Activated CD8-positive, alpha-beta T cell treated with anti-CD3 and anti-CD28 coated beads for 36 hours (primary cell): ENCODE measurements around the gene KRTAP10-6. TPM values are rescaled to one million over a fixed set of nuclear protein-coding genes. Genes with fewer than 3 reads are reported as not detected.
A peak's percentile ranks its signal among the peaks of the same experiment; 100 is the strongest.
"Not testable (repeated sequence)": the region's sequence is repeated elsewhere in the genome, so short reads cannot be mapped to it uniquely, and the experiment has no call there.

Source experiments
- ATAC-seq: fragments of 200-7000 bp; cut with Tn5 transposase; one replicate; pipeline ENCODE4 v1.10.0; 2021; ENCODE audit warnings: mild to moderate bottlenecking, moderate library complexity
- CTCF ChIA-PET: fragments of 350-600 bp; sonication (Branson Sonifier 250); formaldehyde crosslinking; loops from one replicate; lab custom pipeline; 2021; ENCODE audit warnings: antibody characterized with exemption; lab: Charles Lee
- POLR2A ChIA-PET: fragments of 350-600 bp; sonication (Branson Sonifier 250); formaldehyde crosslinking; loops from one replicate; lab custom pipeline; 2021; ENCODE audit warnings: antibody characterized with exemption; lab: Charles Lee
- DNase-seq: peaks from one replicate; pipeline ENCODE4 v3.0.0-alpha.2; 2020
- H3K27ac Mint-ChIP-seq: one replicate; pipeline ENCODE4 v1.8.0; 2021; ENCODE audit warnings: mild to moderate bottlenecking, mixed read lengths
- H3K27me3 Mint-ChIP-seq: one replicate; pipeline ENCODE4 v1.8.0; 2021; ENCODE audit warnings: mixed read lengths
- H3K36me3 Mint-ChIP-seq: one replicate; pipeline ENCODE4 v1.8.0; 2021; ENCODE audit warnings: low read depth, mixed read lengths
- H3K4me1 Mint-ChIP-seq: one replicate; pipeline ENCODE4 v1.8.0; 2021; ENCODE audit warnings: low read depth, mixed read lengths
- H3K4me3 Mint-ChIP-seq: one replicate; pipeline ENCODE4 v1.8.0; 2021; ENCODE audit warnings: mild to moderate bottlenecking, moderate library complexity, mixed read lengths
- H3K9me3 Mint-ChIP-seq: one replicate; pipeline ENCODE4 v1.8.0; 2021; ENCODE audit warnings: mixed read lengths
- CTCF ChIP-seq: fragments of 200-600 bp; IDR thresholded peaks from one replicate; pipeline ENCODE4 v1.8.0; 2022; ENCODE audit warnings: antibody characterized with exemption, mild to moderate bottlenecking
- intact Hi-C: fragments of 100-400 bp; cut with micrococcal nuclease; formaldehyde crosslinking; loops from one replicate; pipeline ENCODE4 v1.10.0; 2022
- total RNA-seq, 2 experiments: library from RNA; stranded (reverse); gene quantifications; one replicate each; pipeline ENCODE4 v1.2.3, GENCODE V29; 2021

The KRTAP10-6 gene
- total RNA-seq, 2 experiments from 2014 or later, result not detected

DNA sequence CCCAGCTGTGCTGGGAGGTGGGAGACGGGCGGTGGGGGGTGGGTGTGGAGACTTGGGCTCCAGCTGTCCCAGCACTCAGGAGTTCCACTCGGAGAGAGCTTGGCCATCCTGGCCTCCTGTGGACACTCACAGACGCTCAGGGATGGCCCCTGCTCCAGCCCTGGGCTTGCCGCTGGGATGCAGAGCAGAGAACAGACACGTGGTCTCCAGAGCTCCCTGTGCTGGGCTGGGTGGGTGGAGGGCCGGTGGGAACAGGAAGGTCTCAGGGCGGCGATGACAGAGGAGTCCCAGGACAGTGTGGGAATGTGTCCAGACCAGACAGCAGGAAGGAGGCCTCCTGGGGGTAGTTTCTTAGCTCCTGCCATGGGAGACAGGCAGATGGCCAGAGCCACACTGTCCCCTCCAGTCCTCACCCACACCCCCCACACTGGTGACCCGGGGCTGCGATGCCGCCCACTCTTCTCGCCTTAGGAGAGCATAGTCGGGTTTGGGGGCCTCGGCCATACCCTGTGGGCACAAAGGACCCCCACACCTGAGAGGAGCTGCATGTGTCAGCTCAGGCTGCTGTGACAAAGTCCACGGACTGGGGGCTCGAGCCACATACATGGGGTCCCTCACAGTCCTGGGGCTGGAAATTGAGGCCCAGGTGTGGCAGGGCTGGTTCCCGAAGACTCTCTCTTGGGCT is 36.5 kb upstream of the KRTAP10-6 start:
- peaks cover 30% of the 10 kb centered on the region for H3K4me1 Mint-ChIP-seq
- no peak overlapping the region for H3K4me3 Mint-ChIP-seq
- H3K27me3 Mint-ChIP-seq, result no peaks in the 10 kb centered on the region
- H3K27ac Mint-ChIP-seq, result no peak overlapping the region
- H3K9me3 Mint-ChIP-seq, result peaks cover 43% of the 10 kb centered on the region
- intact Hi-C loops, result no loop called here
- ChIA-PET CTCF (no interaction called here), POLR2A (no interaction called here)
- H3K36me3 Mint-ChIP-seq, result peaks cover 26% of the 10 kb centered on the region
- ATAC-seq (no peak), DNase-seq (no peak)
- TF ChIP-seq CTCF, result no peak

- H3K9me3 Mint-ChIP-seq, result peaks cover 47% of the 10 kb centered on the region
- DNase-seq, intact Hi-C loops, POLR2A ChIA-PET, H3K4me3 Mint-ChIP-seq, ATAC-seq, H3K27me3 Mint-ChIP-seq, H3K27ac Mint-ChIP-seq, CTCF ChIA-PET: not testable (repeated sequence)
- peaks cover 29% of the 10 kb centered on the region for H3K36me3 Mint-ChIP-seq
- H3K4me1 Mint-ChIP-seq, result peaks cover 30% of the 10 kb centered on the region
Observed at GRCh38 chr21:44627831-44628233, 35.5 kb upstream of the KRTAP10-6 start.

DNA sequence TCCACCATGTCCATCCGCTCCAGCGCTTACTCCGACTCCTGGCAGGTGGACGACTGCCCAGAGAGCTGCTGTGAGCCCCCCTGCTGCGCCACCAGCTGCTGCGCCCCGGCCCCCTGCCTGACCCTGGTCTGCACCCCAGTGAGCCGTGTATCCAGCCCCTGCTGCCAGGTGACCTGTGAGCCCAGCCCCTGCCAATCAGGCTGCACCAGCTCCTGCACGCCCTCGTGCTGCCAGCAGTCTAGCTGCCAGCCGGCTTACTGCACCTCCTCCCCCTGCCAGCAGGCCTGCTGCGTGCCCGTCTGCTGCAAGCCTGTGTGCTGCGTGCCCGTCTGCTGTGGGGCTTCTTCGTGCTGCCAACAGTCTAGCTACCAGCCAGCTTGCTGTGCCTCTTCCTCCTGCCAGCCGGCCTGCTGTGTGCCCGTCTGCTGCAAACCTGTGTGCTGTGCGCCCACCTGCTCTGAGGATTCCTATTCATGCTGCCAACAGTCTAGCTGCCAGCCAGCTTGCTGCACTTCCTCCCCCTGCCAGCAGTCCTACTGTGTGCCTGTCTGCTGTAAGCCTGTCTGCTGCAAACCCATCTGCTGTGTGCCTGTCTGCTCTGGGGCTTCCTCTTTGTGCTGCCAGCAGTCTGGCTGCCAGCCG is 35.0 kb upstream of the KRTAP10-6 start:
- Mint-ChIP-seq H3K4me1 (peaks cover 30% of the 10 kb centered on the region), H3K9me3 (peaks cover 51% of the 10 kb centered on the region), H3K36me3 (peaks cover 33% of the 10 kb centered on the region)
- CTCF ChIA-PET, ATAC-seq, H3K27ac Mint-ChIP-seq, POLR2A ChIA-PET, H3K27me3 Mint-ChIP-seq, intact Hi-C loops, DNase-seq, H3K4me3 Mint-ChIP-seq: not testable (repeated sequence)

GRCh38 chr21:44626673-44627143 is 34.4 kb upstream of the KRTAP10-6 start, which contains the start of gene KRTAP10-9:
Gene KRTAP10-9, plus strand, starts transcription at chr21:44627093. Its CDS starts 79 bp downstream, at chr21:44627172.
- intact Hi-C loops, result no loop called here
- peaks cover 30% of the 10 kb centered on the region for H3K4me1 Mint-ChIP-seq
- CTCF ChIA-PET, result interaction anchor here (0.7 kb wide), 1 partner anchor 167 kb away, joined by 3 read pairs; no protein-coding TSS in a partner anchor

DNA sequence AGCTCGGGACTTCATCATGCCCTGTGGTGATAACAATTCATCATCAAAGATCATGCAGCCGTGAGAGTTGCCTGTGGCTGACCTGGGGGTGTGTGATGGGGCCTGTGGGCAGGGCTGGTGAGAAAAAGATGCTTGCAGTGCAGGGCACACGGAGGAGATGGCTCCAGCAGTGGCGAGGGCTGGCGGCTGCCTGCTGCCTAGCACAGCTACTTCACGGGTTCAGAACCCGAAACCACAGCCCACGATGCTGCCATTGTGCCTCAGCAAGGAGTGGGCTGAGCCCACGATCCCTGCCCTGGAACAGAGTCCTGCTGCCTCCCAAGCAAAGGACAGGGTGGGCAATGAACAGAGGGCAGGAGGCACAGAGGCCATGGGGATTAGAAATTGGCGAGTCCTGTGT is 34.0 kb upstream of the KRTAP10-6 start:
- H3K27ac Mint-ChIP-seq, result no peak overlapping the region
- H3K36me3 Mint-ChIP-seq, result peaks cover 27% of the 10 kb centered on the region
- peaks cover 30% of the 10 kb centered on the region for H3K4me1 Mint-ChIP-seq
- DNase-seq, result peak; percentile 22
- ChIA-PET POLR2A (no interaction called here), CTCF (interaction anchor here (0.7 to 1.3 kb wide), 2 partner anchors 14 to 167 kb away, joined by 3 read pairs; partner anchors contain the start of gene KRTAP10-8)
- peaks cover 48% of the 10 kb centered on the region for H3K9me3 Mint-ChIP-seq
- H3K4me3 Mint-ChIP-seq, result no peak overlapping the region
- TF ChIP-seq CTCF, result no peak
- peak; percentile 34 for ATAC-seq
- H3K27me3 Mint-ChIP-seq, result no peaks in the 10 kb centered on the region
- intact Hi-C loops, result no loop called here

More at GRCh38 chr21:44626673-44627143, 34.4 kb upstream of the KRTAP10-6 start, which contains the start of gene KRTAP10-9:
- H3K27me3 Mint-ChIP-seq, result no peaks in the 10 kb centered on the region
- no peak for TF ChIP-seq CTCF
- H3K27ac Mint-ChIP-seq, result no peak within 1 kb of the TSS
- H3K4me3 Mint-ChIP-seq, result no peak within 1 kb of the TSS
- POLR2A ChIA-PET, result no interaction called here
- DNase-seq (no peak), ATAC-seq (no peak)
- H3K36me3 Mint-ChIP-seq, result peaks cover 29% of the 10 kb centered on the region
- peaks cover 51% of the 10 kb centered on the region for H3K9me3 Mint-ChIP-seq
